ENCODE results near the gene NLGN2. TPM values are rescaled to one million over a fixed set of nuclear protein-coding genes. Genes with fewer than 3 reads are reported as not detected.

NLGN2 gene
- total RNA-seq, 1 donor: 5.8 TPM

DNA sequence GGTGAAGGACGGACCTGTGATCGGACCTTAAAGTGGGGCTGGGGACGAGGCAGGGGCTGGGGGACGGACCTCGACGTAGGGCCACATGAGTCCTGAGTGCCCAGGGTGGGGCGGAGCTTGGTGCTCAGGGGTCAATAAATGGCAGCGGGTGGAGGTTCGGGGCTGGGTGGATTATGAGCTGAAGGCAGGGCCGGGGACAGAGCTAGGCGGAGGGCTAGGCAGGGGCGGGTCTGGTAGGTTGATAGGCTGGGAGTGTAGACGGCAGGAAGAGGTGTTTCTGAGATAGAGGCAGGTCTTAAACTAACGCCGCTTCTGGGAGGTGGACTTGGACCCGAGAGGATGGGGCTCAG, 37.9 kb downstream of the NLGN2 start:
- Histone ChIP-seq H4K20me1 (ENCODE audit: insufficient read depth, low read length) (no peaks in the 10 kb centered on the region), H3K4me2 (ENCODE audit: insufficient read depth, low read length) (peak overlapping the region; percentile 77), H3K9me3 (ENCODE audit: low read depth, low read length) (no peaks in the 10 kb centered on the region), H3K36me3 (ENCODE audit: insufficient read depth, low read length) (no peaks in the 10 kb centered on the region), H3K79me2 (ENCODE audit: insufficient read depth, low read length) (no peaks in the 10 kb centered on the region), H3K27ac (ENCODE audit: low read depth, low read length) (no peak overlapping the region), H3K27me3 (ENCODE audit: insufficient read depth, low read length) (peaks cover 33% of the 10 kb centered on the region), H3K4me1 (ENCODE audit: insufficient read depth, low read length) (peaks cover 17% of the 10 kb centered on the region), H2AFZ (ENCODE audit: low read length) (peak overlapping the region; percentile 68), H3K4me3 (ENCODE audit: insufficient read depth, low read length) (peak overlapping the region; percentile 64)
- DNase-seq (ENCODE audit: insufficient read length, low spot score, missing footprints): no peak
- TF ChIP-seq, protein P1, sequence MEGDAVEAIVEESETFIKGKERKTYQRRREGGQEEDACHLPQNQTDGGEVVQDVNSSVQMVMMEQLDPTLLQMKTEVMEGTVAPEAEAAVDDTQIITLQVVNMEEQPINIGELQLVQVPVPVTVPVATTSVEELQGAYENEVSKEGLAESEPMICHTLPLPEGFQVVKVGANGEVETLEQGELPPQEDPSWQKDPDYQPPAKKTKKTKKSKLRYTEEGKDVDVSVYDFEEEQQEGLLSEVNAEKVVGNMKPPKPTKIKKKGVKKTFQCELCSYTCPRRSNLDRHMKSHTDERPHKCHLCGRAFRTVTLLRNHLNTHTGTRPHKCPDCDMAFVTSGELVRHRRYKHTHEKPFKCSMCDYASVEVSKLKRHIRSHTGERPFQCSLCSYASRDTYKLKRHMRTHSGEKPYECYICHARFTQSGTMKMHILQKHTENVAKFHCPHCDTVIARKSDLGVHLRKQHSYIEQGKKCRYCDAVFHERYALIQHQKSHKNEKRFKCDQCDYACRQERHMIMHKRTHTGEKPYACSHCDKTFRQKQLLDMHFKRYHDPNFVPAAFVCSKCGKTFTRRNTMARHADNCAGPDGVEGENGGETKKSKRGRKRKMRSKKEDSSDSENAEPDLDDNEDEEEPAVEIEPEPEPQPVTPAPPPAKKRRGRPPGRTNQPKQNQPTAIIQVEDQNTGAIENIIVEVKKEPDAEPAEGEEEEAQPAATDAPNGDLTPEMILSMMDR (IDR thresholded peaks at IDR 0.05; ENCODE audit: extremely low read depth, low read depth, low read length): no peak

DNA sequence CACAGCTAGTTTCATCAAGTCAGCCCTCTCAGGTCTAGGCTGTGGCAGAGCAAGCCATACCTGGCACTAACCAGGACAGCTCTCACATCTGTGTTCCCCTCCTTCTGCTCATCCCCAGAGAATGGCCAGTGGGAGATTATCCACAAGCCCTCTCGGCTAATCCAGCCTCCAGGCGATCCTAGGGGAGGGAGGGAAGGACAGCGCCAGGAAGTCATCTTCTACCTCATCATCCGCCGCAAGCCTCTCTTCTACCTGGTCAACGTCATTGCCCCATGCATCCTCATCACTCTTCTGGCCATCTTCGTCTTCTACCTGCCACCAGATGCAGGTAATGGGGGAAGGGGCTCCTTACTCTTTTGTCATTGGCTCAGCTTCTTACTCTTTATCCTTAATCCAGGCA, 40.8 kb downstream of the NLGN2 start:
- Histone ChIP-seq H3K4me1 (ENCODE audit: insufficient read depth, low read length) (peaks cover 14% of the 10 kb centered on the region), H3K4me2 (ENCODE audit: insufficient read depth, low read length) (no peak overlapping the region), H4K20me1 (ENCODE audit: insufficient read depth, low read length) (no peaks in the 10 kb centered on the region), H3K9me3 (ENCODE audit: low read depth, low read length) (no peaks in the 10 kb centered on the region), H2AFZ (ENCODE audit: low read length) (no peak overlapping the region), H3K27ac (ENCODE audit: low read depth, low read length) (no peak overlapping the region), H3K27me3 (ENCODE audit: insufficient read depth, low read length) (peaks cover 29% of the 10 kb centered on the region), H3K36me3 (ENCODE audit: insufficient read depth, low read length) (no peaks in the 10 kb centered on the region), H3K79me2 (ENCODE audit: insufficient read depth, low read length) (no peaks in the 10 kb centered on the region), H3K4me3 (ENCODE audit: insufficient read depth, low read length) (no peak overlapping the region)
- DNase-seq (ENCODE audit: insufficient read length, low spot score, missing footprints): peak; percentile 67
- TF ChIP-seq, protein P1 (IDR thresholded peaks at IDR 0.05; ENCODE audit: extremely low read depth, low read depth, low read length): no peak

DNA sequence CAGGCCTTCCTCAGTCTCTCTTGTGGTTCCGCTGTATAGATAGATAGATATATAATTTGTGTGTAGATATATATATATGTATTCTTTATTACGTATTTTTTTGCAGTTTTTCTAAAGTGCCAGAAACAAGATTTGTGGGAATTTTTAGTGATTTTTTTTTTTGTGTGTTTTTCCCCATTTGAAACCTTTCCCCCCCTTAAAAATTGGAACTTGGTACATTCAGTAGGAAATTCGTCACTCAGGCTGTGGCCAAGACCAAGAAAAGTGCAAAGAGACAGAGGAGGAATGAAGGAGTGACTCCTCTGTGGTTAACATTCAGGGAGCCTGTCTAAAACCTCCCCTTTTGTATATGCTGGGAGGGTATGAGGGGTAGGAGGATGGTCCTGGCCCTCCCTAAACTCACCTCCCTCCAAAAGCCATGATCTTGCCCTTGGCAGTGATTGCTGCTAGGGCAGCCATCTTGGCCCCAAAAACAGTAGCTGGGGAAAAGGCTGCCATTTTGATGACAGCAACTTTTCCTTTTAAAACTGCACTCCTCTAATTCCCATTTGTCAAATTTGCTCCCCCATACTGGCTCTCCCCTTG, 52.4 kb downstream of the NLGN2 start:
- TF ChIP-seq, protein P1 (IDR thresholded peaks at IDR 0.05; ENCODE audit: extremely low read depth, low read depth, low read length): no peak
- H3K27me3 ChIP-seq (ENCODE audit: insufficient read depth, low read length): no peaks in the 10 kb centered on the region

DNA sequence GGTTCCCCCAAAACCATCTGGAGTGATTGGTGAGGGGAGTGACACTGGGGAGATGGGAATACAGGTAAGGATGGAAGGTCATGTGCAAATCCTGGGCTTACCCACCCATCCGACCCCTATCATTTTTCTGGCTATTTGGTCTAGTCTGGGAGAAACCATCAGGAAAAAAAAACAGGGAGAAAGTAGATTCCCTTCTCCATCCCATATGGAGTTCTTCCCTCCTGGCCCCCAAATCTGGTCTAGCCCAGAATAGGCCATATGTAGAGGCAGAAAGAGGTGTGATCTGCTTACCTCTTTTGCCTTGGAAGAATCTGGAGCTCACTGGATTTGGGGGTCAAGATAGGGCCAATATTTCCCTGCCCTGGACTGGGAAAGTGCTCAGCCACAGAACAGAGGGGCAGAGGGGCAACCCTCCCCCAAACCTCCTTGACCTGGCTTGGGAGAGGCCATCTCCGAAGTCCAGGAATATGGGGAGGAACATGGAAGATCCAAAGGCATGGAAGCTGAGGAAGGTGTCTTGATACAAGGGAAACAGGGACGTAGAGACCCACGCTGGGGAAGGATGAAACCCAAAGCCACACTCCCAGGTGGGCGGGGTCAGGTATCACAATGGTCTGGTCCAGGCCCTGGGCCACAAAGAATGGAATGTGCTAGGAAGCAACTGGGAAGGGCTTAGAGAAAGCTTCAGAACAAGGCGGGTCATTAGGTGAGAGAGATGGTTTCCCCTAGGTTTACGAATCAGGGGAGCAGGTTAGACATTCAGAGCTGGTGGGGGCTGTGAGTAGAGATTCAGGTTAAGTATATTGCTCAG, 53.4 kb downstream of the NLGN2 start:
- Histone ChIP-seq H2AFZ (ENCODE audit: low read length) (no peak overlapping the region), H4K20me1 (ENCODE audit: insufficient read depth, low read length) (peaks cover 8% of the 10 kb centered on the region), H3K4me1 (ENCODE audit: insufficient read depth, low read length) (no peaks in the 10 kb centered on the region), H3K36me3 (ENCODE audit: insufficient read depth, low read length) (peaks cover 23% of the 10 kb centered on the region), H3K4me2 (ENCODE audit: insufficient read depth, low read length) (no peak overlapping the region), H3K27ac (ENCODE audit: low read depth, low read length) (no peak overlapping the region), H3K4me3 (ENCODE audit: insufficient read depth, low read length) (no peak overlapping the region), H3K27me3 (ENCODE audit: insufficient read depth, low read length) (no peaks in the 10 kb centered on the region), H3K79me2 (ENCODE audit: insufficient read depth, low read length) (peaks cover 11% of the 10 kb centered on the region), H3K9me3 (ENCODE audit: low read depth, low read length) (no peaks in the 10 kb centered on the region)
- TF ChIP-seq, protein P1 (IDR thresholded peaks at IDR 0.05; ENCODE audit: extremely low read depth, low read depth, low read length): no peak
- peak; percentile 58 for DNase-seq (ENCODE audit: insufficient read length, low spot score, missing footprints)

More for the DNA sequence above, 52.4 kb downstream of the NLGN2 start:
- Histone ChIP-seq H4K20me1 (ENCODE audit: insufficient read depth, low read length) (peaks cover 4% of the 10 kb centered on the region), H3K36me3 (ENCODE audit: insufficient read depth, low read length) (peaks cover 19% of the 10 kb centered on the region), H3K4me3 (ENCODE audit: insufficient read depth, low read length) (no peak overlapping the region), H3K27ac (ENCODE audit: low read depth, low read length) (no peak overlapping the region), H3K79me2 (ENCODE audit: insufficient read depth, low read length) (peaks cover 4% of the 10 kb centered on the region), H3K9me3 (ENCODE audit: low read depth, low read length) (no peaks in the 10 kb centered on the region), H3K4me2 (ENCODE audit: insufficient read depth, low read length) (no peak overlapping the region), H2AFZ (ENCODE audit: low read length) (no peak overlapping the region), H3K4me1 (ENCODE audit: insufficient read depth, low read length) (no peaks in the 10 kb centered on the region)
- peak; percentile 86 for DNase-seq (ENCODE audit: insufficient read length, low spot score, missing footprints)
